ENCODE measurements around the gene TERB2.
"Not testable (repeated sequence)": the region's sequence is repeated elsewhere in the genome, so short reads cannot be mapped to it uniquely, and the experiment has no call there.

Gene TERB2

GRCh38 chr15:44971036-44971435 lies 14.5 kb downstream of the TERB2 start:
- TF ChIP-seq CTCF (IDR thresholded peaks at IDR 0.05; ENCODE audit: insufficient read depth, low read depth, low read length, missing control alignments) = no peak
- DNase-seq (ENCODE audit: low read depth) = no peak
- H3K4me3 ChIP-seq (ENCODE audit: low read length) = no peak overlapping the region

GRCh38 chr15:44976183-44976582 lies 19.7 kb downstream of the TERB2 start:
- not testable (repeated sequence) for H3K4me3 ChIP-seq (ENCODE audit: low read length); DNase-seq (ENCODE audit: low read depth)

GRCh38 chr15:44977781-44978180 lies 21.3 kb downstream of the TERB2 start:
- not testable (repeated sequence) for DNase-seq (ENCODE audit: low read depth); H3K4me3 ChIP-seq (ENCODE audit: low read length)

- DNase-seq (ENCODE audit: low read depth); H3K4me3 ChIP-seq (ENCODE audit: low read length): not testable (repeated sequence)
Measured at GRCh38 chr15:44979617-44980339, 23.3 kb downstream of the TERB2 start.

GRCh38 chr15:44984144-44984543 lies 27.7 kb downstream of the TERB2 start:
- DNase-seq (ENCODE audit: low read depth); H3K4me3 ChIP-seq (ENCODE audit: low read length): not testable (repeated sequence)

- DNase-seq (ENCODE audit: low read depth); H3K4me3 ChIP-seq (ENCODE audit: low read length): not testable (repeated sequence)
Measured at GRCh38 chr15:44986346-44987055, 30.0 kb downstream of the TERB2 start.

GRCh38 chr15:44987711-44988110 lies 31.2 kb downstream of the TERB2 start:
- not testable (repeated sequence) for H3K4me3 ChIP-seq (ENCODE audit: low read length); DNase-seq (ENCODE audit: low read depth)

GRCh38 chr15:44988184-44988869 lies 31.8 kb downstream of the TERB2 start:
- H3K4me3 ChIP-seq (ENCODE audit: low read length); DNase-seq (ENCODE audit: low read depth): not testable (repeated sequence)

- DNase-seq (ENCODE audit: low read depth); H3K4me3 ChIP-seq (ENCODE audit: low read length): not testable (repeated sequence)
Measured at GRCh38 chr15:44988870-44989219, 32.4 kb downstream of the TERB2 start.

GRCh38 chr15:44997632-44998031 lies 41.1 kb downstream of the TERB2 start:
- not testable (repeated sequence) for H3K4me3 ChIP-seq (ENCODE audit: low read length)

GRCh38 chr15:44999105-44999504 lies 42.6 kb downstream of the TERB2 start:
- DNase-seq (ENCODE audit: low read depth) = no peak
- no peak overlapping the region for H3K4me3 ChIP-seq (ENCODE audit: low read length)
- TF ChIP-seq CTCF (IDR thresholded peaks at IDR 0.05; ENCODE audit: insufficient read depth, low read depth, low read length, missing control alignments) = no peak

More at GRCh38 chr15:44997632-44998031, 41.1 kb downstream of the TERB2 start:
- not testable (repeated sequence) for DNase-seq (ENCODE audit: low read depth)

GRCh38 chr15:45001180-45001579 lies 44.7 kb downstream of the TERB2 start:
- H3K4me3 ChIP-seq (ENCODE audit: low read length); DNase-seq (ENCODE audit: low read depth): not testable (repeated sequence)

- peak; percentile 44 for DNase-seq (ENCODE audit: low read depth)
- not testable (repeated sequence) for H3K4me3 ChIP-seq (ENCODE audit: low read length)
Measured at GRCh38 chr15:45003731-45004410, 47.4 kb downstream of the TERB2 start.

GRCh38 chr15:45004590-45005175 lies 48.2 kb downstream of the TERB2 start:
- DNase-seq (ENCODE audit: low read depth); H3K4me3 ChIP-seq (ENCODE audit: low read length): not testable (repeated sequence)
